HepG2 (cell line): Measurements from ENCODE around the gene GPC6. TPM values are rescaled to one million over a fixed set of nuclear protein-coding genes. Genes with fewer than 3 reads are reported as not detected.

Experiments
- ATAC-seq: fragments of 200-7000 bp; cut with Tn5 transposase; 3 replicates; pipeline ENCODE4 v1.9.1; 2020; ENCODE audit warnings: mild to moderate bottlenecking, moderate library complexity
- BruUV-seq: library from RNA; stranded (reverse); fragments of 400-500 nt; replicated peaks from 2 replicates; lab custom pipeline; 2021; lab: Mats Ljungman, UMichigan
- CTCF ChIA-PET: fragments of 300-600 bp; formaldehyde crosslinking; extraction: SDS; loops from one replicate; lab custom pipeline; 2021; ENCODE audit warnings: low total read pairs, inconsistent platforms, low intra/inter-chr PET ratio; lab: Yijun Ruan, JAX
- POLR2A ChIA-PET: fragments of 350-600 bp; sonication (Branson Sonifier 250); formaldehyde crosslinking; loops from one replicate; lab custom pipeline; 2020; ENCODE audit warnings: antibody characterized with exemption, inconsistent platforms; lab: Yijun Ruan, JAX
- DNase-seq: peaks from one replicate; pipeline ENCODE4 v3.0.0-alpha.2; 2015; ENCODE audit warnings: low spot score
- FAIRE-seq: peaks from 3 replicates; lab custom pipeline; 2011; peaks lifted over from hg19 to GRCh38; lab: Jason Lieb, UNC
- H2AFZ ChIP-seq: one replicate; pipeline ENCODE4 v1.6.1; 2011; ENCODE audit warnings: low read length, inconsistent platforms
- H3K27ac ChIP-seq: fragments of 300-600 bp; 3 replicates; pipeline ENCODE4 v1.8.0; 2011; ENCODE audit warnings: mixed run types, mild to moderate bottlenecking, mixed read lengths, low read length, inconsistent platforms; ENCODE audit not compliant: insufficient read depth; ENCODE audit errors: extremely low read length
- H3K27me3 ChIP-seq, 2 experiments: fragments of 200-600 bp in 1 of 2; 2 replicates in 1 of 2; 3 replicates in 1 of 2; pipeline versions ENCODE4 v1.6.0 to v1.8.0; 2011; ENCODE audit warnings: low read length in 2 of 2, mild to moderate bottlenecking in 2 of 2, moderate library complexity in 2 of 2, inconsistent platforms in 1 of 2; ENCODE audit not compliant: insufficient read depth in 2 of 2, control insufficient read depth in 1 of 2
- H3K36me3 ChIP-seq, 2 experiments: fragments of 200-600 bp in 1 of 2; replicated peaks in 1 of 2; 2 replicates in 1 of 2; 3 replicates in 1 of 2; pipeline versions ENCODE4 v1.5.1 to v1.8.0; 2011; ENCODE audit warnings: low read length in 2 of 2, inconsistent platforms in 1 of 2; ENCODE audit not compliant: insufficient read depth in 2 of 2, control insufficient read depth in 1 of 2
- H3K4me1 ChIP-seq: 2 replicates; pipeline ENCODE4 v1.5.1; 2012; ENCODE audit warnings: low read length, inconsistent platforms; ENCODE audit not compliant: insufficient read depth
- H3K4me2 ChIP-seq: 2 replicates; pipeline ENCODE4 v1.6.0; 2011; ENCODE audit warnings: low read depth, low read length, inconsistent platforms
- H3K4me3 ChIP-seq, 3 experiments: fragments of 200-600 bp in 1 of 3; sonication (generic), shearing (Covaris generic) in 1 of 3; replicated peaks in 1 of 3; 2 replicates each; pipeline ENCODE4 v1.5.1; 2011 to 2016; ENCODE audit warnings: low read length in 3 of 3, inconsistent platforms in 2 of 3, low read depth in 2 of 3, mild to moderate bottlenecking in 2 of 3, control low read depth in 1 of 3, mixed read lengths in 1 of 3; ENCODE audit not compliant: insufficient read depth in 1 of 3
- H3K79me2 ChIP-seq: one replicate; pipeline ENCODE4 v1.6.1; 2011; ENCODE audit warnings: low read length, inconsistent platforms; ENCODE audit not compliant: insufficient read depth
- H3K9ac ChIP-seq: 2 replicates; pipeline ENCODE4 v1.6.0; 2011; ENCODE audit warnings: mild to moderate bottlenecking, low read depth, low read length, inconsistent platforms; ENCODE audit not compliant: insufficient read depth
- H3K9me3 ChIP-seq: 2 replicates; pipeline ENCODE4 v1.5.1; 2012; ENCODE audit warnings: mild to moderate bottlenecking, low read length
- H4K20me1 ChIP-seq: 2 replicates; pipeline ENCODE4 v1.6.0; 2011; ENCODE audit warnings: inconsistent platforms, mild to moderate bottlenecking, low read length, moderate library complexity; ENCODE audit not compliant: insufficient read depth
- ETV5 ChIP-seq: IDR thresholded peaks from 2 replicates; pipeline ENCODE4 v1.6.1; 2018; ENCODE audit warnings: missing biosample characterization, missing genetic modification reagents, inconsistent platforms, borderline replicate concordance
- KLF9 ChIP-seq: IDR thresholded peaks from 2 replicates; pipeline ENCODE4 v1.6.1; 2016; ENCODE audit warnings: low read depth
- NR2C2 ChIP-seq: sonication (generic); formaldehyde crosslinking; IDR thresholded peaks from 2 replicates; pipeline ENCODE4 v1.4.0; 2020; ENCODE audit warnings: missing genetic modification reagents, mild to moderate bottlenecking, moderate library complexity, borderline replicate concordance
- POLR2G ChIP-seq: fragments of 200-400 bp; formaldehyde crosslinking; IDR thresholded peaks from 2 replicates; pipeline ENCODE4 v1.6.1; 2018; ENCODE audit warnings: mild to moderate bottlenecking, low read depth, low read length, moderate library complexity
- SNAI1 ChIP-seq: sonication (generic); formaldehyde crosslinking; IDR thresholded peaks from 2 replicates; pipeline ENCODE4 v1.5.0; 2020; ENCODE audit warnings: mild to moderate bottlenecking, missing genetic modification reagents, borderline replicate concordance
- ZEB1 ChIP-seq: IDR thresholded peaks from 2 replicates; pipeline ENCODE4 v1.6.1; 2012; ENCODE audit warnings: mild to moderate bottlenecking, low read depth, inconsistent platforms; ENCODE audit not compliant: insufficient replicate concordance
- ZFP41 ChIP-seq: sonication (generic); formaldehyde crosslinking; IDR thresholded peaks from 2 replicates; pipeline ENCODE4 v1.4.0; 2020; ENCODE audit warnings: mild to moderate bottlenecking, missing genetic modification reagents, borderline replicate concordance
- ZNF180 ChIP-seq: sonication (generic); formaldehyde crosslinking; IDR thresholded peaks from 2 replicates; pipeline ENCODE4 v1.4.0; 2020; ENCODE audit warnings: low read depth, missing genetic modification reagents, borderline replicate concordance
- ZNF572 ChIP-seq: sonication (generic); formaldehyde crosslinking; IDR thresholded peaks from 2 replicates; pipeline ENCODE4 v1.5.1; 2020; ENCODE audit warnings: mild to moderate bottlenecking, missing genetic modification reagents
- WGBS: methylation state at CpG from one replicate; pipeline ENCODE4 v1.1.6; 2017; ENCODE audit warnings: low lambda C conversion rate; 5-methylcytosine and 5-hydroxymethylcytosine counted together
- in situ Hi-C: cut with HindIII; loops from 2 replicates; pipeline ENCODE4 v1.10.0; 2017; ENCODE audit warnings: low pct_unique_long_range_greater_than_20kb; ENCODE audit not compliant: extremely low pct_ligation_motif_present
- intact Hi-C: fragments of 100-400 bp; cut with micrococcal nuclease; formaldehyde crosslinking; loops from one replicate; pipeline ENCODE4 v1.10.0; 2022; ENCODE audit not compliant: unreplicated experiment
- polyA plus RNA-seq, 8 experiments: library from polyadenylated mRNA; depleted of rRNA in 3 of 8; stranded (reverse) in 7 of 8; unstranded in 1 of 8; fragments of >200 nt; fragmentation: Illumina TruSeq in 4 of 8; extraction: Trizol in 4 of 8; gene quantifications; 2 replicates each; pipeline versions ENCODE4 v1.2.1 to v1.2.3, GENCODE V29; 2011 to 2016; ENCODE audit warnings: low read depth in 4 of 8, missing spikeins in 1 of 8, mixed read lengths in 1 of 8; ENCODE audit not compliant: insufficient read depth in 1 of 8
- total RNA-seq, 5 experiments: library from RNA; depleted of rRNA; stranded (reverse); fragments of >200 nt; fragmentation: Illumina TruSeq; extraction: Trizol; gene quantifications; 2 replicates each; pipeline ENCODE4 v1.2.3, GENCODE V29; 2016; ENCODE audit warnings: low read depth in 1 of 5
- TF ChIP-seq, protein P1 (sequence below): sonication (generic); formaldehyde crosslinking; IDR thresholded peaks from 2 replicates; pipeline ENCODE4 v1.4.0; 2020; ENCODE audit warnings: missing genetic modification reagents

GPC6 gene
- total and polyA plus RNA-seq, 2 of the 13 experiments (the other 11 are each of a cell fraction or from before 2014, with no cell fraction given), result 24.5 to 33.9 TPM

DNA sequence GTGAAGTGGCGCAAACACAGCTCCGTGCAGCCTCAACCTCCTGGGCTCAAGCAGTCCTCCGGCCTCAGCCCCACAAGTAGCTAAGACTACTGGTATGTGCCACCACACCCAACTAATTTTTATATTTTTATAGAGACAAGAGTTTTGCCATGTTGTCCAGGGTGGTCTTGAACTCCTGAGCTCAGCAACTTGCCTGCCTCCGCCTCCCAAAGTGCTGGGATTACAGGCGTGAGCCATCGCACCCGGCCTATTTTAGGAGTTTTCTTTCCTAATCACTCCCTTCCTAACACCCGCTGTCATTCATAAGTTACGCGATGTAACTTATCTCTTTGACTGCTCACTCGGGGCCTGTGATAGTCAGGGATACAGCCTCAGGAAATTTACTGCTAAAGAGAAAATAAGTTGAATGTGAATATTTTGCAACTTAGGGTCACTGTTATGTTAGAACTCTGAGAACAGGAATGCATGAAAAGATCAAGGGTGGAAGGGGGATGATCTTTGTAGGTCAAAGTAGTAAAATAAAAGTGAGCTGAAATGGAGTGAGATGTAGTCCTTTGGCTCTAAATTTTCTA is 1112.6 kb downstream of the GPC6 start:
- H2AFZ ChIP-seq, result no peak overlapping the region
- H3K9me3 ChIP-seq, result no peaks in the 10 kb centered on the region
- no peak for DNase-seq
- H3K9ac ChIP-seq, result no peak overlapping the region
- H3K27me3 ChIP-seq, result no peaks in the 10 kb centered on the region
- no peak overlapping the region for H3K4me2 ChIP-seq
- no peaks in the 10 kb centered on the region for H3K36me3 ChIP-seq
- WGBS, result 96% methylated on average over 11 of the region's 11 CpGs
- H3K79me2 ChIP-seq, result no peaks in the 10 kb centered on the region
- FAIRE-seq, result no peak
- no peak overlapping the region for H3K4me3 ChIP-seq
- ATAC-seq, result no peak
- POLR2A ChIA-PET, result no interaction called here
- H4K20me1 ChIP-seq, result no peaks in the 10 kb centered on the region
- no TSS peak for BruUV-seq
- in situ Hi-C loops, result loop anchor here (25.0 kb wide), 1 partner anchor 1102 kb away; the partner anchor contains the start of gene GPC6
- CTCF ChIA-PET, result no interaction called here
- no peak overlapping the region for H3K27ac ChIP-seq
- TF ChIP-seq KLF9 (CRISPR knock-in tag) (no peak), ZEB1 (no peak), POLR2G (no peak), ZNF180 (no peak), NR2C2 (CRISPR knock-in tag) (no peak), SNAI1 (CRISPR knock-in tag) (no peak), ZNF572 (CRISPR knock-in tag) (no peak), ETV5 (CRISPR knock-in tag) (no peak), ZFP41 (CRISPR knock-in tag) (no peak)
- TF ChIP-seq, protein P1, sequence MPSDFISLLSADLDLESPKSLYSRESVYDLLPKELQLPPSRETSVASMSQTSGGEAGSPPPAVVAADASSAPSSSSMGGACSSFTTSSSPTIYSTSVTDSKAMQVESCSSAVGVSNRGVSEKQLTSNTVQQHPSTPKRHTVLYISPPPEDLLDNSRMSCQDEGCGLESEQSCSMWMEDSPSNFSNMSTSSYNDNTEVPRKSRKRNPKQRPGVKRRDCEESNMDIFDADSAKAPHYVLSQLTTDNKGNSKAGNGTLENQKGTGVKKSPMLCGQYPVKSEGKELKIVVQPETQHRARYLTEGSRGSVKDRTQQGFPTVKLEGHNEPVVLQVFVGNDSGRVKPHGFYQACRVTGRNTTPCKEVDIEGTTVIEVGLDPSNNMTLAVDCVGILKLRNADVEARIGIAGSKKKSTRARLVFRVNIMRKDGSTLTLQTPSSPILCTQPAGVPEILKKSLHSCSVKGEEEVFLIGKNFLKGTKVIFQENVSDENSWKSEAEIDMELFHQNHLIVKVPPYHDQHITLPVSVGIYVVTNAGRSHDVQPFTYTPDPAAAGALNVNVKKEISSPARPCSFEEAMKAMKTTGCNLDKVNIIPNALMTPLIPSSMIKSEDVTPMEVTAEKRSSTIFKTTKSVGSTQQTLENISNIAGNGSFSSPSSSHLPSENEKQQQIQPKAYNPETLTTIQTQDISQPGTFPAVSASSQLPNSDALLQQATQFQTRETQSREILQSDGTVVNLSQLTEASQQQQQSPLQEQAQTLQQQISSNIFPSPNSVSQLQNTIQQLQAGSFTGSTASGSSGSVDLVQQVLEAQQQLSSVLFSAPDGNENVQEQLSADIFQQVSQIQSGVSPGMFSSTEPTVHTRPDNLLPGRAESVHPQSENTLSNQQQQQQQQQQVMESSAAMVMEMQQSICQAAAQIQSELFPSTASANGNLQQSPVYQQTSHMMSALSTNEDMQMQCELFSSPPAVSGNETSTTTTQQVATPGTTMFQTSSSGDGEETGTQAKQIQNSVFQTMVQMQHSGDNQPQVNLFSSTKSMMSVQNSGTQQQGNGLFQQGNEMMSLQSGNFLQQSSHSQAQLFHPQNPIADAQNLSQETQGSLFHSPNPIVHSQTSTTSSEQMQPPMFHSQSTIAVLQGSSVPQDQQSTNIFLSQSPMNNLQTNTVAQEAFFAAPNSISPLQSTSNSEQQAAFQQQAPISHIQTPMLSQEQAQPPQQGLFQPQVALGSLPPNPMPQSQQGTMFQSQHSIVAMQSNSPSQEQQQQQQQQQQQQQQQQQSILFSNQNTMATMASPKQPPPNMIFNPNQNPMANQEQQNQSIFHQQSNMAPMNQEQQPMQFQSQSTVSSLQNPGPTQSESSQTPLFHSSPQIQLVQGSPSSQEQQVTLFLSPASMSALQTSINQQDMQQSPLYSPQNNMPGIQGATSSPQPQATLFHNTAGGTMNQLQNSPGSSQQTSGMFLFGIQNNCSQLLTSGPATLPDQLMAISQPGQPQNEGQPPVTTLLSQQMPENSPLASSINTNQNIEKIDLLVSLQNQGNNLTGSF (CRISPR knock-in tag), result no peak
- intact Hi-C loops, result no loop called here
- H3K4me1 ChIP-seq, result peaks cover 8% of the 10 kb centered on the region
